DMS 273 (cell line): Measurements from ENCODE around the gene ZNF777.
"Not testable (repeated sequence)": the region's sequence is repeated elsewhere in the genome, so short reads cannot be mapped to it uniquely, and the experiment has no call there.

Experiments
- DNase-seq: peaks from one replicate; lab custom pipeline; 2025; ENCODE audit not compliant: unreplicated experiment; lab: John Stamatoyannopoulos, UW

ZNF777 gene

GRCh38 chr7:149455175-149455950 lies 5.5 kb downstream of the ZNF777 start:
- DNase-seq, result no peak

- DNase-seq, result no peak
Measured at GRCh38 chr7:149454750-149455149, 6.1 kb downstream of the ZNF777 start.

DNA sequence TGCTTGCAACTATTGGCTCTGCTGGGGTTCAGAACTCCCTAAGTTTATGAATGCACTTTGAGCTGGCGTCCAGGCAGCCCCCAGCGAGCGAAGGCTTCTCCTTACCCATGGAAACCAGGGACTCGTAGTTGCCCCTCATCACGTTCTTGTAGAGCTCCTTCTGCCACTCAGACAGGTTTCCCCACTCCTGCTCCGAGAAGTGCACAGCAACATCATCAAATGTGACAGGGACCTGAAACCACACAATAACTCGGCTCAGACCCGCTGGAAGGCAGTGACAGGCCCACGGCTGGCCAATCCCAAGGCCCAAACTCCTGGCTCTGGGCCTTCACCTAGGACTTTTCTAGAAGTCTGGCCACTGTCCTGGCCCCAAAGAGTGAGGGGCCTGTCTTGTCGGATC lies 6.9 kb downstream of the ZNF777 start:
- DNase-seq, result no peak

DNA sequence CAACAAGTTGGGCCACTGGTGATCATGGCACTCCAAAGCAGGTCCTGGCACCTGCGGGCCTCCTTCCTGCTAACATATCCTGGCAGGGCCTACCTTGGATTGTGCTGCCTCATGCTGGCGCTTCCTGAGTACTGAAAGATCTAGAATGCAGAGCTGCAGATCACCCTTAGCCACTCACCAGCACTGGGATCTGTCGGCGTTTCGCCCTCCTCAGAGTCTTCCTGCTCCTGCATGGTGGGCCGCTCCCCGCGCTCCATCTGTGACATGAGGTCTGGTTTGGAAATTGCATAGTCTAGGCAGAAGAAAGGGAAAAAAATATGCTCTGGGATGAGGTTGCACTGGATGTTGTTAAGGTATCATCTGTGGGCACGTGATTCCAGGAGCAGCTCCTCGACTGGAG lies 10.0 kb downstream of the ZNF777 start:
- DNase-seq, result no peak

DNA sequence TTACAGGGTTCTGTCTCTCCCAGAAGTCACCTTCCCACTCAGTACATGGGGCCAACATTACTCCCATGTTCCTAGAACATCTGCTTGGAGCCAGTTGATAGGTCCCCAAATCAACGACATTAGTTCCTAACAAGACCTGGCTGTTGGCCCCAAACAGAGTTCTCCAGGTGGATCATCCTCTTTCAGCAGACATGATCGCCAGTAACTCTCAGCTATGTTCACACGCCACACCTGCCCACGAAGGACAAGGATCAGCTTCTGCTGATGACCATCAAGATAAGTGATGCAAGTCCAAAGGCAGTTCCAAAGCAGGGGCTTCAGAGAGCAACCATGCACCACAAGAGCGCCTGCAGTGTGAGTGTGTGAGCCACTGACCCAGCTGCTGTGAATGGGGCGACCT lies 11.0 kb downstream of the ZNF777 start:
- no peak for DNase-seq

DNA sequence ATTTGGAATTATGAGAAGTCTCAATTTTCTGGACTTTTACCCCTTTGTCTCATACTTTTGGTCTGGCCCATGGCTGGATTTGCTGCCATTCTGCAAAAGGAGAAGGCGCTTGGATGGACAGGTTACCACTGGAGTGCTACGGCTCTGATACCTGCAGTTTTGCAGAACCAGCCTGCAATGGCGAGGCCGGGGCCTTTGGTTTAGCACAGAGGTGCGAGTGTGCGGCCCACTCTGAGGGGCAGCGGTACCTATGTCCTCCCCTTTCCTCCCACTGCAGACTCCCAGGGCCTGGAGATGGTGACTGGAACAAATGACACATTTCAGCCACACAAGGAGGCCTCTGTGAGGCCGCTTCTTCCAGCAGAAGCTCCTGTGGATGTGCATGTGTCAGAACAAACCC lies 11.9 kb downstream of the ZNF777 start:
- DNase-seq, result no peak

DNA sequence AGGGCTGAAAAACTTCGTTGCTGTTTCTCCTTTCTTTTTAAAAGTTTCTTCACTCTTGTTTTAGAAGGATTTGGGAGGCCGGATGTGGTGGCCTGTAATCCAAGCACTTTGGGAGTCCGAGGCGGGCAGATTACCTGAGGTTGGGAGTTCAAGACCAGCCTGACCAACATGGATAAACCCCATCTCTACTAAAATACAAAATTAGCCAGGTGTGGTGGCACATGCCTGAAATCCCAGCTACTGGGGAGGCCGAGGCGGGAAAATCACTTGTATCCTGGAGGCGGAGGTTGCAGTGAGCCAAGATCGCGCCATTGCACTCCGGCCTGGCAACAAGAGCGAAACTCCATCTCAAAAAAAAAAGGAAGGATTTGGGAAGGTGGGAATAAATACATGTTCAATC lies 14.8 kb downstream of the ZNF777 start:
- not testable (repeated sequence) for DNase-seq

- DNase-seq, result no peak
Measured at GRCh38 chr7:149444287-149444686, 16.6 kb downstream of the ZNF777 start.

- no peak for DNase-seq
Measured at GRCh38 chr7:149443523-149443922, 17.3 kb downstream of the ZNF777 start.

DNA sequence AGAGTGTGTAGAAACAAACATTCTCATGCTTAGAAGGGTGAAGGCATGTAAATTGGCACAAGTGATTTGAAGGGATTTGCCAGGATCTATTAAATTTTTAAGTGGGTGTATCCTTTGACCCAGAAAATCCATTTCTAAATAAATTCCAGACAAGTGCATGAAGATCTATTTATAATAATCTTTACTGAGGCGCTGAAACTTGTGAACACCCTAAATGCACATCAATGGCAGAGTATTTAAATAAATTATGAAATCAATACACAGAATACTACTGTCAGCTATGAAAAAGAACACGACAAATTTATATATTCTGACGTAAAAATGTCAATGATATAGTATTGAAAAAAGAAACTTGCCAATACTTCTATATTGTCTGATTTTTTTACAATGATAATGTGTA lies 17.9 kb downstream of the ZNF777 start:
- no peak for DNase-seq

DNA sequence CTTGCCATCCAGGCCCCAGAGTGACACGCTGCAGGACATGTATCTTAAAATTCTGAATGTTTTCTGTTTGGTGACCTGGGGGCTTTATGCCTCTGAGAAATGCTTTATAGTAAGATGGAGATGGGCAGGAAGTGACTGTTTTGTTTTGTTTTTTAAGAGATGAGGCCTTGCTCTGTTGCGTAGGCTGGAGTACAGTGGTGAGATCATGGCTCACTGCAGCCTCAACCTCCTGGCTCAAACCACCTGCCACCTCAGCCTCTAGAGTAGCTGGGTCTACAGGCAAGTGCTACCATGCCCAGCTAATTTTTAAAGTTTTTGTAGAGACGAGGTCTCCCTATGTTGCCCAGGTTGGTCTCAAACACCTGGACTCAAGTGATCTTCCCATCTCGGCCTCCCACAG lies 20.6 kb downstream of the ZNF777 start:
- no peak for DNase-seq

GRCh38 chr7:149436358-149436757 lies 24.5 kb downstream of the ZNF777 start:
- no peak for DNase-seq

- no peak for DNase-seq
Measured at GRCh38 chr7:149433124-149433523, 27.7 kb downstream of the ZNF777 start.

DNA sequence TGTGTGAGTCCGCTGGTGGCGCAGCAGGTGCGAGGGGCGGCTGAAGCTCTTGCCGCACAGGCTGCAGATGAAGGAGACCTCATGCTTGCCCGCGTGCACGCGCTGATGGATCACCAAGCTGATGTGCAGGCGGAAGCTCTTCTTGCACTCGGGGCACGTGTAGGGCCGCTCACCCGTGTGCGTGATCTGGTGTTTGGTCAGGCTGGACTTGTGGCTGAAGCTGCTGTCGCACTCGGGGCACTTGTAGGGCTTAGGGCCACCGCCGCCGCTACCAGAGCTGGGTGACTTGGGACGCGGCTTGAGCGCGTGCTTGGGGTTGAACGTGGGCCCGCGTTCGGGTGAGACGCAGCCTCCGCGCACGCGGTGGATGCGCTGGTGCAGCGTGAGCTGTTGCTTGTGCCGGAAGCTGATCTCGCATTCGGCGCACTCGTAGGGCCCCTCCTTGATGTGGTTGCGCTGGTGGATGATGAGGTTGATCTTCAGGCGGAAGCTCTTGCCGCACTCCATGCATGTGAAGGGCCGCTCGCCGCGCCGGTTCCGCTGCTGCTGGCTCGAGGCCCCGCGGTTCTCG lies 28.7 kb downstream of the ZNF777 start:
- no peak for DNase-seq

DNA sequence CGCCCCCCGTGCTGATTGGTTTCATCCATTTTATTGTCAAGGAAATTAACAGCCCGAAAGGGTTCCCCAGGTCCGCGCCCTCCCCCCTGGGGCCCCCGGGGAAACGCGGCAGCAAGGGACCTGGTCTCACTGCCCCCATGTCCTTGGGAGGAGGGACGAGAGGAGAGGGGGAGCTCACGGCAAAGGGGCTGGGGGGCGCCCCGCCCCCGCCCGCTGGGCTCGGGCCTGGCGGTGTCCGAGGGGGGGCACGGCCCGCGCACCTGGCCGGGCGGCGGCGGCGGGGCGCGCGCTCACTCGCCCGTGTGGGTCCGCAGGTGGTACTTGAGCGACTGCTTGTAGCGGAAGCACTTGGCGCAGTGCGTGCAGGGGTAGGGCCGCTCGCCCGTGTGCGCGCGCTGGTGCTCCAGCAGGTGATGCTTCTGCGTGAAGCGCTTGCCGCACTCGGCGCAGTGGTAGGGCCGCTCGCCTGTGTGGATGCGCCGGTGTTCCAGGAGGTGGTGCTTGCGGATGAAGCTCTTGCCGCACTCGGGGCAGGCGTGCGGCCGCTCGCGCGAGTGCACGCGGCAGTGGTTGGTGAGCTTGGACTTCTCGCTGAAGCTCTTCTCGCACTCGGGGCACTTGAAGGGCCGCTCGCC lies 29.3 kb downstream of the ZNF777 start:
- no peak for DNase-seq

DNA sequence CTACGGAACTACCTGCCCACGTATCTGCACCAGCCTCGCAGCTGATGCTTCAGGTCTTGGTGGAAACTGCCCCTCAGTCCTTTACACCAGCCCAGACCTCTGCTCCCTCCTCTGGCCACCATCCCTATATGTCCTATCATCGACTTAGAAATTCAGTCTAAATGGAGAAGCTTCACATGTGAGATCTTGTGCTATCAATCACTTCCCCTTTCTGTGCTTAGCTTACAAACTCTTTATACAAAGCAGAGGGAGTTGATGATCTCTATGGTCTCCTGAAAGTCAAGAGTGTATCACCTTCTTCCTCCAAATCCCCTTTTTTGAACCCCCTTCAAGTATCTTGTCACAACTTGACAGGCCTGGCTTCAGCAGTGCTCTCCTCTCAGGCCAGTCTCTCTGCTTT lies 30.7 kb downstream of the ZNF777 start:
- DNase-seq, result no peak

- no peak for DNase-seq
Measured at GRCh38 chr7:149427893-149428292, 33.0 kb downstream of the ZNF777 start.

DNA sequence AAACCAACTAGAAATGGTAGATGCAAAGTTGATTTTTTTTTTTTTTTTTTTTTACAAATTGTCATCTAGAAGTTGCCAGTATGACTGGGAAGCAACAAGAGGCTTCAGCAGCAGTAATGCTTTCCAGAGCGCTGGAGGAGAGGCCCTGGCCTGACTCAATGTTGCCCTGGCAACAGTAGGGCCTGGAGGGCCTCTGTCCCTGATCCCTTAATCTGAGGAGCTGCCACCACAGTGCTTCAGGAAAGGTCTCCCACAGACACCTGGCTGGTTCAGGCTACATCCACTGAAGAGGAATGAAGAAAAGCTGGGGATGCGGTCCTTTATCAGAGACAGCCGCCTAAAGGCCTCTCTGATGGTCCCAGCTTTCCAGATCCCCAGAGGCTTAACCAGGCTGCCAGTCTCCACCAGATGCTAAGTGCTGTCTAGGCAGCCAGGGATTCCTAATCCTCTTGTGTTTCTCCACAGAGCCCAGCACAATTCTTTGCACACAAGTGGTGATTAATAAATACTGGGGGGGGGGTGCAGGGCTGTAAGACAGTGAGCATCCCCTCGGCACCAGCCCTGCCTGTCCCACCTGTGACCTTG lies 33.7 kb downstream of the ZNF777 start:
- DNase-seq, result no peak

DNA sequence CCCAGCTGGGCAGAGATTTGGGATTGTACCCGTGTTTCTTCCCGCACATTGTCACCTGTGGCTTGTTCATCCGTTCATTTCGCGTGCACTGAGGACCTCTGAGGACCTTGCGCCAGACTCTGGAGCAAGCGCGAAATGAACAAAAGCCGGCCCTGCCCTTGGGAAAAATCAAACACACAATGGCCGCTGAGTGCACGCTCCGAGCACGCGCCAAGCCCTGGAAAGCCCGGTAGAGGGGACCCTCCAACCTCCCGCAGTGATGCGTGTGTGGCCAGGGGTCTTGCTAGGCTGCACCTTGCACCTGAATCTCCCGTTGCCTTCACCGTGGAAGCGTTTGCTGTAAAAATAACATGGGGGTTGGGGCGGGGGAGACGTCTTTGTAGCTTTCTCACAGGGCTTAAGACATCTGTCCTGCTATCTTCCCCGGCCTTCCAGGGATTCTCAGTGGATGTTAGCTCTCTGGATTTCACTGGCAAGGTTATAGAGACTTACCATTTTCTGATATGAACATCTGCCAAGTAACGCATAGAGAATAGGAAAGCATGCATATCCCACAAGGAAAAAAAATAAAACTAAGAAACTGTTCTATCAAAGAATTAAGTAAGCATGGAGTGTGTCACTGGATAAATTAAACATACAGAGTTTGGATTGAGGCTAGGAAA lies 37.3 kb downstream of the ZNF777 start:
- DNase-seq, result no peak

DNA sequence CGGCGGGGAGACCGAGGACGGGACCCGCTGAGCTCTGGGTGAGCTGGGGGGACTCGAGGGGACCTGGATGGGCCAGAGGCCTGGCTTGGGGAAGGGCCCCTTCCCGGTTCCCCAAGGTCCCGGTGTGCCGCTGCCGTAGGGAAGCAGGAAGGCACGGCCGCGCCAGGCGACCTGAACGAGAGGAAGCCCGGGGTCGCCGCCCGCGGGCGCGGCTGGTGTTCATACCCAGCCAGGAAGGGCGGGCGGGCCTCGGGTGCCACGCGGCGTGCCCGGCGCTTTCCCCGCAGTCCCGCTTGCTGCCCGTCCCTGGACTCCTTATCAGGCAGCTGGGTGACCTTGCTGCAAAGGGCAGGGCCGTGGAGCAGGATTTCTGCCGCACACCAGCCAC lies 38.0 kb downstream of the ZNF777 start:
- no peak for DNase-seq

GRCh38 chr7:149422162-149422913 lies 38.5 kb downstream of the ZNF777 start:
- DNase-seq, result peak; percentile 99
